RWPE1 (cell line): ENCODE measurements around the gene TDRD9.

Source experiments
- CTCF ChIA-PET: fragments of 350-600 bp; sonication (Branson Sonifier 250); formaldehyde crosslinking; extraction: SDS; loops from one replicate; lab custom pipeline; 2021; lab: Yijun Ruan, JAX
- POLR2A ChIA-PET: fragments of 400-600 bp; formaldehyde crosslinking; extraction: SDS; loops from one replicate; lab custom pipeline; 2020; ENCODE audit warnings: antibody characterized with exemption; ENCODE audit not compliant: low non-redundant PET; lab: Yijun Ruan, JAX
- DNase-seq: peaks from one replicate; pipeline ENCODE4 v3.0.0; 2012; ENCODE audit warnings: low spot score
- H3K27ac ChIP-seq: fragments of 450-650 bp; 2 replicates; pipeline ENCODE4 v1.5.1; 2017
- TF ChIP-seq, protein P1 (sequence below): fragments of 450-650 bp; conservative IDR thresholded peaks from 2 replicates; pipeline ENCODE4 v1.5.1; 2017; ENCODE audit warnings: low read depth, mild to moderate bottlenecking

Gene TDRD9

DNA sequence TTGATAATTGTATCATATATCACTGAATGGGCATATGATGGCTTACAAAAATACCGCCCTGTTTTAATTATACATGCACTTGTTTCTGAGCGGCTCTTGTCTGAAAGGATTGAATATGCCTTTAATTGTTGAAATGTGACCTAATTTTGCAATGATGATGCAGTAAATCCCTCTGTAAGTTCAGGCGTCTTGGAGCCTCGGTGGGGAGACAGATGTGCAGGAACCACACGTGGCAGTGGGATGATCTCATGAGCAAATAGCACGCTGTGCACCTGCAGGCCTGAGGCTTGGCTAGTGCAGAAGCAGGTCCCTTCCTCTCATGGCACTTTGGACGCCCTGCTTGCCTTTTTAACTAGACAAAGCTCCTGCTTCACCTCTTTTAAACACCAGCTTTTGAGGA, 108.0 kb downstream of the TDRD9 start:
- DNase-seq: no peak
- no peak overlapping the region for H3K27ac ChIP-seq
- ChIA-PET POLR2A (no interaction called here), CTCF (interaction anchor here (1.0 kb wide), 1 partner anchor 15 kb away, joined by 3 read pairs; no protein-coding TSS in a partner anchor)
- TF ChIP-seq, protein P1, sequence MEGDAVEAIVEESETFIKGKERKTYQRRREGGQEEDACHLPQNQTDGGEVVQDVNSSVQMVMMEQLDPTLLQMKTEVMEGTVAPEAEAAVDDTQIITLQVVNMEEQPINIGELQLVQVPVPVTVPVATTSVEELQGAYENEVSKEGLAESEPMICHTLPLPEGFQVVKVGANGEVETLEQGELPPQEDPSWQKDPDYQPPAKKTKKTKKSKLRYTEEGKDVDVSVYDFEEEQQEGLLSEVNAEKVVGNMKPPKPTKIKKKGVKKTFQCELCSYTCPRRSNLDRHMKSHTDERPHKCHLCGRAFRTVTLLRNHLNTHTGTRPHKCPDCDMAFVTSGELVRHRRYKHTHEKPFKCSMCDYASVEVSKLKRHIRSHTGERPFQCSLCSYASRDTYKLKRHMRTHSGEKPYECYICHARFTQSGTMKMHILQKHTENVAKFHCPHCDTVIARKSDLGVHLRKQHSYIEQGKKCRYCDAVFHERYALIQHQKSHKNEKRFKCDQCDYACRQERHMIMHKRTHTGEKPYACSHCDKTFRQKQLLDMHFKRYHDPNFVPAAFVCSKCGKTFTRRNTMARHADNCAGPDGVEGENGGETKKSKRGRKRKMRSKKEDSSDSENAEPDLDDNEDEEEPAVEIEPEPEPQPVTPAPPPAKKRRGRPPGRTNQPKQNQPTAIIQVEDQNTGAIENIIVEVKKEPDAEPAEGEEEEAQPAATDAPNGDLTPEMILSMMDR: no peak

DNA sequence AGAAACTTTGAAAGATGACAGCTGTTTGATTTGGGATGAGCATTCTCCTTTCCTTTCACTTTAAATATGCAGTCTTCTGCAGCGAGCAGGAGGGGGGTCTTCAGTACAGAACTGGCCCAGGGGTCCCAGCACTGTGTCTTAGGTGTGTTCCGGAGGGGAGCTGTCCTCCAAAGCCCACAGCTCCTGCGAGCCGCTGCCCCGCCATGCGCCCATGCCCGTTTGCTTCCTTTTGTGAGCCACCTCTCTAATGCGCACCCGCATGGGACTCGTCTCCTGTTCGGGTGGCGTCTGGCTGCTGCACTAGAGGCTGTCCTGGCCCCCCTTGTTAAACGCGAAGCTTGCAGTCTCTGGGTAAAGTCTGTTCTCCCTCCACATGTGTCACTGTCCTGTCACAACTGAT, 108.8 kb downstream of the TDRD9 start:
- no peak for DNase-seq
- POLR2A ChIA-PET: no interaction called here
- CTCF ChIA-PET: interaction anchor here (1.0 kb wide), 1 partner anchor 14 kb away, joined by 3 read pairs; no protein-coding TSS in a partner anchor
- TF ChIP-seq, protein P1: no peak
- H3K27ac ChIP-seq: no peak overlapping the region

DNA sequence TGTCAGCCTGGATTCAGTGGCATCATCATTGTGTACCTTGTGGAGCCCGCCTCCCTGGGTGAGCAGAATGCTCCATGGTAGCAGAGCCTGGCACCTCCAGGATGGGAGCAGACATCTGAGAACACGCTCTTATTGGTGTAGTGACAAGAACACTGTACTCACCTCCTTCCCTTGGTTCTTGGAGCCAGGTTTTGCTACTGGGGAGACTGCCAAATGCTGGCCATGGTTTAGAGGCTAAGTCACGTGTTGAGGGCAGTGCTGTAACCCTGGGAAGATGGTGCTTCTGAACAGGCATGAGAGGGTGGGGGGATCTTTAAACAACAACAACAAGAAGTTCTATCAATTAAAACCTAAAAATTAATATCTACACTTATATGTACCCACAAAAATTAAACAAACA, 109.6 kb downstream of the TDRD9 start:
- ChIA-PET POLR2A (no interaction called here), CTCF (no interaction called here)
- DNase-seq: no peak
- no peak overlapping the region for H3K27ac ChIP-seq
- TF ChIP-seq, protein P1: no peak

DNA sequence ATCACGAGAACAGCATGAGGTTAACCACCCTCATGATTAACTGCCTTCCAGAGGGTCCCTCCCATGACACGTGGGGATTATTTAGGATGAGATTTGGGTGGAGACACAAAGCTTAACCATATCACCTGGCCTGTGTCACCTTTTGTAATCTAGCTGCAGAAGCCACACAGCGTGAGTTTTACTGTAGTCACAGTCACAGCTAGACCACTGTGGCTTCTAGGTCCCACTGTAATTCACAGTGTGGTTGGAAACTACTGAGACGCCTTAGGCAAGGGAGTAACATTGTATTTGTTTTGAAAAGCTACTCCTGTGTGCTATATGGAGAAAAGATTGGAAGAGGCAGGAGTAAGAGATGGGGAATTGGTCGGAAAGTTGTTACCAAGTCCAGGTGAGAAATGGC, 111.0 kb downstream of the TDRD9 start:
- DNase-seq: no peak
- ChIA-PET CTCF (interaction anchor here (0.5 kb wide), 1 partner anchor 27 kb away, joined by 3 read pairs; no protein-coding TSS in a partner anchor), POLR2A (no interaction called here)
- TF ChIP-seq, protein P1: no peak
- H3K27ac ChIP-seq: no peak overlapping the region

DNA sequence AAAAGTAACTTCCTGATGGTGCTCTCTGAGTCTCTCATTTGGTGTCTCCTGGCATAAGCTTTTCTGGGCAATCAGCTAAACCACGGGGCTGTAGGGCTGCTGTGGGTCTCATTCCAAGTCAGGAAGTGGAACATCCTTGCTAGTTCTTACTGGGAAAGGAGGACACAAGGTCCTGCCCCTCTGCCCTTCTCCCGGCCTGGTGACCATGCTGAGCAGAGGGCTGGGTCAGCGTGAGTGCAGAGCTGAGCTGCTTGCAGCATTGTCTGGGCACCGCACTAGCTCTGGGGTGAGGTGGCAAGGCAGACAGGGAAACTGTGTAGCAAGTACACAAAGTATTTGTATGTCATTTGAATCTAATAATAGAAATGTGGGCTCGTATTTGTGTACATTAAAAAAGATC, 112.3 kb downstream of the TDRD9 start:
- POLR2A ChIA-PET: no interaction called here
- TF ChIP-seq, protein P1: no peak
- CTCF ChIA-PET: interaction anchor here (0.6 kb wide), 1 partner anchor 9 kb away, joined by 4 read pairs; no protein-coding TSS in a partner anchor
- no peak for DNase-seq
- no peak overlapping the region for H3K27ac ChIP-seq

DNA sequence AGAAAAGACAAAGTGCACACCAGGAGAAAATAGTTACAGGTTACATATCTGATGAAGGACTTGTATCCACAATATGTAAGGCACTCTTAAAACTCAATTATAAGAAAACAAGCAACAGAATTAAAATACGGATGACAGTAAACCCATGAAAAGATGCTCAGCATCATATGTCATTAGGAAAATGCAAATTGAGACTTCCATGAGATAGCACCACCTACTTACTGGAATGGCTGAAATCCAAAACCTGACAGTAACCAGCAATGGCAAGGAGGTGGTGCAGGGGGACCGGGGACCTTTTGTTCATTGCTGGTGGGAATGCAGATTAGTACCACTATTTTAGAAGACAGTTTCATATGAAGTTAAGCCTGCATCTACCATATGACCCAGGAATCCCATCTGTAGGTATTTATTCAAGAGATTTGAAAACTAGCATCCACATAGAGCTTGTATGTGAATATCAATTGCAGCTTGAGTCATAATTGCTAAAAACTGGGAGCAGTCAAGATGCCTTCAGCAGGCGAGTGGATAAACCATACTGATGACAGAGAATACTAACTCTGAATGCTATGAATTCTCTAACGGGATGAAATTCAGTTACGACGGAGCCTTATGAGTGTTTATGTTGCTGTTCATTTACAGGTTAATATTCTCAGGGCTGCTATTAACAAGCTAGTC, 113.3 kb downstream of the TDRD9 start:
- TF ChIP-seq, protein P1: no peak
- ChIA-PET CTCF (no interaction called here), POLR2A (no interaction called here)
- DNase-seq: no peak
- no peak overlapping the region for H3K27ac ChIP-seq
